K562 treated with DMSO at 1 percent for 48 hours (cell line): ENCODE measurements around the gene AGAP2. TPM values are rescaled to one million over a fixed set of nuclear protein-coding genes. Genes with fewer than 3 reads are reported as not detected.

Source experiments
- total RNA-seq: library from RNA; unstranded; fragments of 300-600 nt; gene quantifications from 2 replicates; pipeline ENCODE4 v1.2.3, GENCODE V29; 2022; ENCODE audit warnings: low replicate concordance; ENCODE audit errors: extremely low read depth

AGAP2 gene
- total RNA-seq = not detected in 2 replicates

DNA sequence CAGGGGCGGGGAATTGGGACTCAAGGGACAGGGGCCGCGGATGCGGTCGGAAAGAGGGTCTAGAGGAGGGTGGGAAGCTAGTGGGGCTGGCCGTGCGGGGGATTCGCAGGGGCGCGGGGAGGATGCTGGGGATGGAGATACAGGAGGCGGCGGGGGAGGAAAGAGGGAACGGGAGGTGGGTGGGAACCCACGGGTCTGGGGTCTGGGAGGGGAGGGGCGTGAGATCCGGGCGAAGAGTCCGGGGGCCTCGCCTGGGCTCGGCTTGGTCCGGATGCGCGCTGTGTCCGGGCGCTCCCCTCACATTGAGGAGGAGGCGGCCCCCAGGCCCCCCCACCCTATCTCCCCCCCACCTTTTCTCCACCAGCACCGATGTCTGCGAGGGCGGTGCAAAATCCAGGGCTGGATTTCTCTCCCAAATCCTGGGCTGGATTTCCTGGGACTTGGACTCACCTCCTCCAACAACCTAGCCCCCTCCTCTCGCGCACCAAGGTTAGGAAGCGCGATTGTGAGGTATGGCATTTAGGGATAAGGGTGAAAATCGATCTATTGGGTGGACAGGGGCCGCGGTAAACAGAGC, at the start of gene AGAP2:
Gene AGAP2, minus strand, starts transcription at position 82 of the 577 bp plus-strand sequence. CDS start 496 bp downstream, outside the sequence.

DNA sequence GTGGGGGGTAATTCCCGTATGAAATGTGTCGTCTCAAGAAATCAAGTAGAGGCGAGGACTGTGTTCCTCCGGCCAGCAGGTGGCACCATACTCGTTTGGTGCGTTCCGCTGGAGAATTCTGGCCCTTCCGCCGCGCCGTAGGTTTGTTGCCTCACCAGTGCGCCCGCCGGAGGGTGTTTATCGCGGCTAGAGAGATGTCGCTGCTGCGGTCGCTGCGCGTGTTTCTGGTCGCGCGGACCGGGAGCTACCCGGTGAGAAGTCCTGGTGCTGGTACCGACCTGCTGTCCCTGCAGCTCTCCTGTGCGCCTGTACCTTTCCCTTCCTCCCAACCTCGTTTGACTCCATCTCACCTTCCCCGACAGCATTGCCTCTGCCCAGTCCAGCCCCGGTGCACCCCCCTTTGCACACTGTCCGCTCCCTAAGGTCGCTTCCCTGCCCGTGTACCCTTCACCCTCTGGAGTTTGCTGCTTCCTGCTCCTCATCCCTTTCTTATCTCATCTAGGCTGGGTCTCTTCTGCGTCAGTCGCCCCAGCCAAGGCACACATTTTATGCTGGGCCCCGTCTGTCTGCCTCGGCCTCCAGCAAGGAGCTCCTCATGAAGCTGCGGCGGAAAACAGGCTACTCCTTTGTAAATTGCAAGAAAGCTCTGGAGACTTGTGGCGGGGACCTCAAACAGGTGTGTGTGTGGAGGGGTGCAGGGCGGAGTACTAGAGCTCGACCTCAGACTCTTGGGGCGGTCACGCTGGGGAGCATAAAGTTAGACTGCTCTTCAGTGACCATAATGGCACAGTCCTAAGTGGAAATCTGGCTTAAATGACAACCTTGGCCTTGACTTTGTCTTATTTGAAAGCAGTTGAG, 44.3 kb upstream of the AGAP2 start, which contains the start of gene TSFM:
Gene TSFM, plus strand, starts transcription at position 180 of the 858 bp plus-strand sequence. Its CDS starts 15 bp downstream, at position 195.

DNA sequence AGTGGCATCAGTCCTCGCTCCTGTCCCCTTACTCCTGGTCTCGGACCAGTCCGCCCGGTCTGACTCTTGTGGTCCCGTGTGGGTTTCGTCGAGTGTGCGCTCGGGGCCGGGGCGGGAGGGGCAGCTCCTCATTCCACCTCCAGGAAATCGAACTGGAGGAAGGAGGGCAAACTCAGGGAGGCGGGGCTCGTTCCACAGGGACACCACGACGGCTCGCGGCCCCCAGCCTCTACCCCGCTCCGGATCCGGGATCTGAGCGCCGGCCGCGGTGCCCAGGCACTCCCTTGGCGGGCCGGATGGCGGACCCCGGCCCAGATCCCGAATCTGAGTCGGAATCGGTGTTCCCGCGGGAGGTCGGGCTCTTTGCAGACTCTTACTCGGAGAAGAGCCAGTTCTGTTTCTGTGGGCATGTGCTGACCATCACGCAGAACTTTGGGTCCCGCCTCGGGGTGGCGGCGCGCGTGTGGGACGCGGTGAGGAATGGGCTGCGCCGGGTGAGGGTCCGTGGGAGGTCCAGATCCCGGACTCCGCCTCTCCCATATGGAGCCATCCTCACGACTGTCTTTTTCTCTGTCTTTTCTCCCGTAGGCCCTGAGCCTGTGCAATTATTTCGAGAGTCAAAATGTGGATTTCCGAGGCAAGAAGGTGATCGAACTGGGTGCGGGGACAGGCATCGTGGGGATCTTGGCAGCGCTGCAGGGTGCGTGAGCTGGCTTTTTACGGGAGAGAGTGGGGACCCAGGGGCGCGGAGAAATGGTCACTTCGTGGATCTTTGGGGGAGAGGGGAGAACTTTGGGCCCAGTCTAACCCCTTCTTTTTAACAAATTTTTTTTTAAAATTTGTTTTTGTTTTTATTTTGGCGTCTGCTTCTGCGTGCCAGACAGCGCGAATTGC, 34.1 kb upstream of the AGAP2 start, which contains the start of gene EEF1AKMT3:
Gene EEF1AKMT3, plus strand, starts transcription at position 186 of the 894 bp plus-strand sequence. Its CDS starts 111 bp downstream, at position 297.

DNA sequence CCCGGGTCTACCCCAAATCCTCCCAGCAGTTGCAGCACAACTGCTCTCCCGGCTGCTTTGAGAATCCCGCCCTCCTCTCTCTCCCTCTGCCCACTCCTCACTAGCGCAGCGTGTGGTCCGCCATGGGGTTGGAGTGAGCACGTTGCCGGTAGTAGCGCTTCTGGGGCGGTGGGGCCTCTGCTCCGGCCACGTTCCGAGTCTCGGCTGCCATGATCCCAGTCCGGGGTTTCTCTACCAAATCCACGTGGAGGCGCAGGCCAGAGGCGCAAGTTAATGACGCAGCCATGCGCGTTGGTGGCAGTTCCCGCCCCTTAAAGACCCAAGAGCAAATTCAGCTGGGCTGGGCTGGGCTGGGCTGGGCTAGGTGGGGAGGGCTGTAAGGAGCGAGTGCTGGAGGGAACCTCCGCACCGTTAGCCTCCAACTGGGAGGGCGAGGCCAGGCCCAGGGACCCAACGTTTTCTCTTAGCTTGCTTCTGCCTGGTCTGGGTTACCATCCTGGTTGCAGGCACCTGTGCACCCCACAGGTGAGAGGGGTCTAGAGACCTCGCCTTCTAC, 33.4 kb upstream of the AGAP2 start, which contains the start of gene METTL1:
Gene METTL1, minus strand, starts transcription at position 233 of the 556 bp plus-strand sequence. Its CDS starts 22 bp downstream, at position 211.

DNA sequence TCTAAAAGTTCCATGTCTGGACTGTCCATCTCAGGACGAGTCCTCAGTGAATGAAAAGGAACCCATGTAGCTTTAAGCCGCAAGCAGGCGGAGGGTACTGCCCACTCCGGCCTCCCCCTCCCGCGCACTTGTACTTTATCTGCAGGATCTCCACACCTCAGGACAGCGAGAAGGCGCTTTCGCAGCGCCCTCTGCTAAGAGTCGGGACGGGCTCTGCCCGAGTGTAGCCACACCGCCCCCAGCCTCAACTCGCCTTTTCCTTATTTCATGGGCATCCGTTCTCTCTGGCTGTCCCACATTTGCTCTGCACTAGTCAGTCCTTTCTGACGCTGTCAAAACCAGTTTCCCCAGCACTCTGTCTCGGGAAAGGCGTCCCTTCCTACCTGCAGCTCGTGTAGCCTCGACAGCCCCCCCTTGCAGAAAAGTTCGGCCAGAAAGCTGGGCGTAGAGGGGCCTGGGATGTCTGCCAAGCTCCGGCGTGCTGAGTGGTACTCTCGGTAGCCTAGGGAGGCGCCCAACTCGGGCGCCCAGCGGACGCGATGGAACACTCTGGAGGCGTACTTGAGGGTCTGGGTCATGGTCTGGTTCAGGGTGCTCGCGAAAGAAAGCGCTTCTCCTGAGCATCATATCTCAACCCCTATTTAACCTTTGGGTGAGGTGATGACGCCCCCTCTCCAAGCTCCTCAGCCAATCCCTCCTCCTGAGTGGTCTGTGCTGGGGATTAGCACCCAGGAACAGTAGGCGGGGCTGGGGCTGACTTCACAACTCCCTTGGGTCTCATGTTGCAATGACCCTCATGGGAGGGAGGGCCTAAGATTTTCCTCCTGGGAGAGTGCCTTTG, 28.1 kb upstream of the AGAP2 start, which contains the start of gene CYP27B1:
Gene CYP27B1, minus strand, starts transcription at position 615 of the 841 bp plus-strand sequence. Its CDS starts 37 bp downstream, at position 578.

GRCh38 chr12:57754411-57755193, 16.1 kb upstream of the AGAP2 start, which contains the start of gene MARCHF9:
Gene MARCHF9 (plus strand): TSS chr12:57755103. CDS start chr12:57755529, 426 bp downstream.

DNA sequence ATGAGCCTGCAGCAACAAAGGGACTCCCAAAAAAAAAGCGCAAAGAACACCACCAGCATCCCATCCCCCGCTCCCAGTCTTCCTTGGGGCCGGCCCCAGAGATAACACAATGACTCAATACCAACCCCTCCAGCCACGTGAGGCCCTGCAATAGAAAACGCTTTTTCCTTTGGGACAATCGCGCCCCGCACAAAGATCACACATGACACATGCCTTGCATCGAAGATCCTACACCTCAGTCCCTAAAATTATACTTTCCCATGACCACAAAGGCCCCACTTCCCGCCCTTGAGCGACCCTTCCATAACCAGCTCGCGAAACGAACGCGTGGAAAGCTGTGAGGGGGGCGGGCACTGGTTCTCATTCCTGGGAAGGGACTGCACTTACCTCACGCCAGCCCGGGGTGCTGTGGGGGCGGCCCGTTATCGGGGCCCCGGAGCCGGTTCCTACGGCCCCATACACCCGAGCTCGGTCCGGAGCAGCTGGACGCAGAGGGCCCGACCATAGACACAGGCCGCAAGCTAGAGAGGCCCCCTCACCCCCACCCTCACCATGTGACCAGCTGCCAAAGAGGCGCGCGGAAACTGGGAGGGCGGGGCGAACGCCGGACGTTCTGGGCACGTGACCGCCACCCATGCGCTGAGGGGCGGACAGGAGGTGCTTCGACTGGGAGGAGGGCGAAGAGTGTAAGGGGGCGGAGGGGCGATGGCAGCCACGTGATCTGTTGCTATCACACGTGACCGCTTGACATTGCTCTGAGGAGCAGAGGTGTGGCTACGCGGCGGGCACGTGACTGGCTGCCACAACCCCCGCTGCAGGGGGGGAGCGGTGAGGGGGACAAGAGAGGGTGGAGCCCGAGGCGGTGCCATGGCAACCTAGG, 13.5 kb upstream of the AGAP2 start, which contains the start of gene CDK4:
Gene CDK4, minus strand, starts transcription at position 523 of the 880 bp plus-strand sequence. CDS start 593 bp downstream, outside the sequence.

GRCh38 chr12:57744777-57745484, 6.4 kb upstream of the AGAP2 start, which contains the start of gene TSPAN31:
Gene TSPAN31 (plus strand): TSS chr12:57745039. CDS start chr12:57745155, 116 bp downstream.

GRCh38 chr12:57693659-57694458, 44.7 kb downstream of the AGAP2 start, which contains the start of gene OS9:
Gene OS9 (plus strand): TSS chr12:57694132. CDS start chr12:57694162, 30 bp downstream.

Other genes starting within 250 kb of the AGAP2 start
- not detected in 2 replicates for gene DDIT3, start 218.2 kb downstream of the AGAP2 start, total RNA-seq
- gene MBD6, start 215.9 kb downstream of the AGAP2 start, total RNA-seq = not detected in 2 replicates
- gene DCTN2, start 191.6 kb downstream of the AGAP2 start, total RNA-seq = 249 TPM in 1 of 2 replicates, not detected in the other
- gene KIF5A, start 188.7 kb downstream of the AGAP2 start, total RNA-seq = not detected in 2 replicates
- gene PIP4K2C, start 147.6 kb downstream of the AGAP2 start, total RNA-seq = not detected in 2 replicates
- not detected in 2 replicates for gene DTX3, start 133.9 kb downstream of the AGAP2 start, total RNA-seq
- not detected in 2 replicates for gene ARHGEF25, start 127.3 kb downstream of the AGAP2 start, total RNA-seq
- not detected in 2 replicates for gene B4GALNT1, start 105.5 kb downstream of the AGAP2 start, total RNA-seq
- 921 TPM in 1 of 2 replicates, not detected in the other for gene OS9, start 44.6 kb downstream of the AGAP2 start, total RNA-seq
- gene TSPAN31, start 6.3 kb upstream of the AGAP2 start, total RNA-seq = not detected in 2 replicates
- gene CDK4, start 13.6 kb upstream of the AGAP2 start, total RNA-seq = not detected in 2 replicates
- not detected in 2 replicates for gene MARCHF9, start 16.4 kb upstream of the AGAP2 start, total RNA-seq
- not detected in 2 replicates for gene CYP27B1, start 28.3 kb upstream of the AGAP2 start, total RNA-seq
- not detected in 2 replicates for gene METTL1, start 33.4 kb upstream of the AGAP2 start, total RNA-seq
- gene EEF1AKMT3, start 33.9 kb upstream of the AGAP2 start, total RNA-seq = not detected in 2 replicates
- gene TSFM, start 44.0 kb upstream of the AGAP2 start, total RNA-seq = not detected in 2 replicates
- gene AVIL, start 80.0 kb upstream of the AGAP2 start, total RNA-seq = not detected in 2 replicates
- 74.3 TPM in 1 of 2 replicates, not detected in the other for gene CTDSP2, start 108.0 kb upstream of the AGAP2 start, total RNA-seq
- not detected in 2 replicates for gene ATP23, start 202.8 kb upstream of the AGAP2 start, total RNA-seq